ENCODE results near the gene G0S2.
"Not testable (repeated sequence)": the region's sequence is repeated elsewhere in the genome, so short reads cannot be mapped to it uniquely, and the experiment has no call there.

G0S2 gene

GRCh38 chr1:209678981-209679539 lies 3.8 kb downstream of the G0S2 start:
- DNase-seq (ENCODE audit: low read depth) = no peak

- no peak for DNase-seq (ENCODE audit: low read depth)
Measured at GRCh38 chr1:209685821-209686220, 10.6 kb downstream of the G0S2 start.

- DNase-seq (ENCODE audit: low read depth) = no peak
Measured at GRCh38 chr1:209686322-209686721, 11.1 kb downstream of the G0S2 start.

GRCh38 chr1:209688746-209689234 lies 13.6 kb downstream of the G0S2 start:
- no peak for DNase-seq (ENCODE audit: low read depth)

- DNase-seq (ENCODE audit: low read depth) = no peak
Measured at GRCh38 chr1:209689477-209689876, 14.3 kb downstream of the G0S2 start.

GRCh38 chr1:209691237-209691636 lies 16.0 kb downstream of the G0S2 start:
- no peak for DNase-seq (ENCODE audit: low read depth)

- no peak for DNase-seq (ENCODE audit: low read depth)
Measured at GRCh38 chr1:209692296-209692695, 17.1 kb downstream of the G0S2 start.

- peak; percentile 54 for DNase-seq (ENCODE audit: low read depth)
Measured at GRCh38 chr1:209692745-209693504, 17.7 kb downstream of the G0S2 start.

GRCh38 chr1:209696673-209697072 lies 21.5 kb downstream of the G0S2 start:
- no peak for DNase-seq (ENCODE audit: low read depth)

- DNase-seq (ENCODE audit: low read depth) = no peak
Measured at GRCh38 chr1:209697126-209697525, 21.9 kb downstream of the G0S2 start.

- not testable (repeated sequence) for DNase-seq (ENCODE audit: low read depth)
Measured at GRCh38 chr1:209700686-209701085, 25.5 kb downstream of the G0S2 start.

GRCh38 chr1:209702832-209703231 lies 27.6 kb downstream of the G0S2 start:
- DNase-seq (ENCODE audit: low read depth) = no peak

- no peak for DNase-seq (ENCODE audit: low read depth)
Measured at GRCh38 chr1:209703834-209704504, 28.8 kb downstream of the G0S2 start.

GRCh38 chr1:209704584-209704983 lies 29.4 kb downstream of the G0S2 start, which contains the start of gene HSD11B1:
Gene HSD11B1, plus strand, starts transcription at chr1:209704846. Its CDS starts 97 bp downstream, at chr1:209704943.
- no peak for DNase-seq (ENCODE audit: low read depth)

GRCh38 chr1:209705033-209705598 lies 29.9 kb downstream of the G0S2 start:
- no peak for DNase-seq (ENCODE audit: low read depth)

- no peak for DNase-seq (ENCODE audit: low read depth)
Measured at GRCh38 chr1:209706622-209707021, 31.4 kb downstream of the G0S2 start.

- no peak for DNase-seq (ENCODE audit: low read depth)
Measured at GRCh38 chr1:209707308-209707707, 32.1 kb downstream of the G0S2 start.

GRCh38 chr1:209708297-209708696 lies 33.1 kb downstream of the G0S2 start:
- DNase-seq (ENCODE audit: low read depth) = no peak

GRCh38 chr1:209710093-209710492 lies 34.9 kb downstream of the G0S2 start:
- DNase-seq (ENCODE audit: low read depth) = no peak

- no peak for DNase-seq (ENCODE audit: low read depth)
Measured at GRCh38 chr1:209710847-209711246, 35.6 kb downstream of the G0S2 start.

GRCh38 chr1:209714338-209714737 lies 39.1 kb downstream of the G0S2 start:
- DNase-seq (ENCODE audit: low read depth) = no peak

GRCh38 chr1:209715314-209715713 lies 40.1 kb downstream of the G0S2 start:
- DNase-seq (ENCODE audit: low read depth) = no peak

- DNase-seq (ENCODE audit: low read depth) = no peak
Measured at GRCh38 chr1:209717818-209718217, 42.6 kb downstream of the G0S2 start.

Measured in stimulated activated CD8-positive, alpha-beta memory T cell treated with anti-CD3 and anti-CD28 coated beads, Interleukin-12 subunit alpha, Interleukin-12 subunit beta, amount 100 ng/mL, for 1 hour (primary cell).